ENCODE results near the gene GRIN1.

GRIN1 gene

DNA sequence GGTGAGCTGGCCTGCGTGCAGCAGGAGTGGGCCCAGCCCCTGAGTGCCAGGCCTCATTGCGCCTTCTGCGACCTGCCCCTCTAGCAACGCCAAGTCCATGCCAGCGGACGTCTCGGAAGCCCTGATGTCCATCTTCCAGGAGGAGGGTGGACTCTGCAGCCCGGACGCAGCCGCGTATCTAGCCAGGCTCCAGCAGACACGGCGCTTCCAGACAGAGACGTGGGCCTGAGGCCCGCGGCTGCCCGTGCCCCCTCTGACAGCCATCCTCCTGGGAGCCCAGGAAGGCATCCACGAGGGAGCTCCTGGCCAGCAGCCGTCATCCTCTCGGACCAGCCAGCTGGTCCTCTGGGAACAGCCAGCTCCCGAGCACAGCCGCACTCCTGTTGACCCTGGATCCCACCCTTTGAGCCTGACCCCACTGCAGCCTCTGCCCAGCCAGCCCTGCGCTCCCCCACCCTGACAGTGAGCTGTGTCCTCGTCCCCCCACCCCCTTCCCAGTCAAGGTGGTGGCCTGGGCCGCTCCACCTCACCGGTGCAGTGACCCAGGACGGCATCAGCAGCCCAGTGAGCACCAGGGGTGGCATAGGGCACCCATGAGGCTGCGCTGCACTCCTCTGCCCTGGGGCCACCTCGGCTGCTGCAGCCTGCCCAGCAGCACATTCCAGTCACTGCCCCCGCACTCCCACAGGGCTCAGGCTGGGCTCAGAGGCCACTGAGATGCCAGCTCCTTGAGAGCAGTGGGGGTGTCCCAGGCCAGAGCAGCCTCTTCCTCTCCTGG is 77.4 kb downstream of the GRIN1 start:
- DNase-seq (ENCODE audit: low read depth in 2 of 2), result no peak

DNA sequence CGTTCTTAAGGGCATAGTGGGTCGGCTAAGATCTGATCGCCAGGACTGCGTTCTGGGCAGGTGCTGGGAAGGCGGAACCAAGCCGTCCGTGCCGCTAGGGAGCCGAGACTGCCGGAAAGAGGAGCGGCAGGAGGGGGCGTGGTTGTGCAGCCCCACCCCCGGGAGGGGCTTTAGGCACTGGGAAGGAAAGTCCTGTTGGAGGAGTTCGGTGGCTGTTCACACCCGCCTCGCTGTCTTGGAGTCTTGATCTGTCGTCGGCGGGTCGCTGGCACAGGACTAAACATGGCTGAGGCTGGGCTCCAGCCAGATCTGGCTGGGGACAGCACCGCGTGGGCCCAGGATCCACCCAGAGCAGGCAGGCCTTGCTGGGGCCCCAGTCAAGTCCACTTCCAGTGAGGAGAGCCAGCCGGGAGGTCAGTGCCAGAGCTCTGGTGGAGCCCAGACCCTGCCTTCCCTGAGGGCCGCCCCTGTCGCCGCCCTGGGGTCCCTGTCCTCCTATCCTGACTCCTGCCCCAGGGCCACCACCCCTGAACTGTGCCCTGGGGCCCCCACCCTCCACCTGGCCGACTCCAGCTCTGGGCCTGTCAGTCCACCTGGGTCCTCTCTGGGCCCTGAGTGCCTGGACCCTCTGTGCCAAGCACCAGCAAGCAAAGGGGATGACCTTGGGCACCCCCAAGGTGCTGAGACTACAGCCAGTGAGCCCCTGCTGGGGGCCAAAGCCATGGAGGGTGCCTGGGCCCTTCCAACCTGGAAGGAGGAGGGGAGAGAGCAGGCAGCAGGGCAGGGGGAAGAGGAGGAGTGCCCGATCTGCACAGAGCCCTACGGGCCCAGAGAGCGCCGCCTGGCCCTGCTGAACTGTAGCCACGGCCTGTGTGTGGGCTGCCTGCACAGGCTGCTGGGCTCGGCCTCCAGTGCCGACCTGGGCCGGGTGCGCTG is 78.6 kb downstream of the GRIN1 start:
- DNase-seq (ENCODE audit: low read depth in 2 of 2), result no peak

DNA sequence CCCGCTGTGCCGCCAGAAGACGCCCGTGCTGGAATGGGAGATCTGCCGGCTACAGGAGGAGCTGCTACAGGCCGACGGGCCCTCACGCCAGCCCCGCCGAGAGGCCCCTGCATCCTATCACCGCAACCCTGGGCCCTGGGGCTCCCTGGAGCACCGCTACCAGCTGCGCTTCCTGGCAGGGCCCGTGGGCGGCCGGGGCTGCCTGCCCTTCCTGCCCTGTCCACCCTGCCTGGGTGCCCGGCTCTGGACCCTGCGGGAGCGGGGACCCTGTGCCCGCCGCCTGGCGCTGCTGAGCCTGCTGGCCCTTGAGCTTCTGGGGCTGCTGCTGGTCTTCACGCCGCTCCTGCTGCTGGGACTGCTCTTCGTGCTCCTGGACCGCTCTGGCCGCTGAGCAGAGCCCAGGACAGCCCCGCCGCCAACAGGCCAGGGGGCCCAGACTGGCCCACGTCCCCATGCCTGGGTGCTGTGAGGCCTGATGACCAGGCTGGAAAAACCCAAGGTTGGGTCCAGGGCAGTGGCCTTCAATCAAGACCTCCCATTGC is 79.3 kb downstream of the GRIN1 start:
- no peak for DNase-seq (ENCODE audit: low read depth in 2 of 2)
